ENCODE data around the gene STEAP1B. TPM values are rescaled to one million over a fixed set of nuclear protein-coding genes. Genes with fewer than 3 reads are reported as not detected.
"Not testable (repeated sequence)": the region's sequence is repeated elsewhere in the genome, so short reads cannot be mapped to it uniquely, and the experiment has no call there.

Gene STEAP1B
- total RNA-seq, 2 donors from 2014 or later = 0.32 TPM; not detected in 1

DNA sequence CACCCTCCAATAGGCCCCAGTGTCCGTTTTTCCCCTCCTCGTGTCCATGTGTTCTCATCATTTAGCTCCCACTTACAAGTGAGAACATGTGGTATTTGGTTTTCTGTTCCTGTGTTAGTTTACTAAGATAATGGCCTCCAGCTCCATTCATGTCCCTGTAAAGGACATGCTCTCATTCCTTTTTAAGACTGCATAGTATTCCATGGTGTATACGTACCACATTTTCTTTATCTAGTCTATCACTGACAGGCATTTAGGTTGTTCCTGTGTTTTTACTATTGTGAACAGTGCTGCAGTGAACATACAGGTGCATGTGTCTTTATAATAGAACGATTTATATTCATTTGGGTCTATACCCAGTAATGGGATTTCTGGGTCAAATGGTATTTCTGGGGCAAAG lies 63.4 kb downstream of the STEAP1B start:
- not testable (repeated sequence) for H3K4me1 Mint-ChIP-seq; H3K9me3 Mint-ChIP-seq; H3K4me3 Mint-ChIP-seq; H3K36me3 Mint-ChIP-seq (ENCODE audit: low read depth); H3K27ac Mint-ChIP-seq; ATAC-seq (replicated peaks)
- H3K27me3 Mint-ChIP-seq = peaks cover 15% of the 10 kb centered on the region

DNA sequence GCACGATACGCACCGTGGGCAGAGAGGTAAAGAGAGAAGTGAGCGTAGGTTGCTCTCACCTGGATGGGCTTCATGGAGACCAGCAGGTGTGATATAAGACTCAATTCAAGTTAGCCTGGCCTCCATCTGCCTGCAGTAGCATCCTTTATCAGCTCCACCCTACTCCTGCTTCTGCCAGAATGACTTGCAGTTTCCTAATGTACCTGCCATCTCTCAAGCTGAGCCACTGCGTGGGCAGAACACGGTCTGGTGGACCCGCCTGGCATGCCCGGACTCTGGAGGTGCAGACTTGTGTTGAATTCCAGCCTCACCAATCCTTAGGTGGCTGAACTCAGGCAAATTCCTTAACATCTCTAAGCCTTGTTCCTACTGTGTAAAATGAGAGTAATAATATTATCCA lies 64.3 kb downstream of the STEAP1B start:
- Mint-ChIP-seq H3K36me3 (ENCODE audit: low read depth) (no peaks in the 10 kb centered on the region), H3K4me1 (no peaks in the 10 kb centered on the region), H3K27me3 (peaks cover 10% of the 10 kb centered on the region), H3K9me3 (no peaks in the 10 kb centered on the region), H3K27ac (no peak overlapping the region), H3K4me3 (no peak overlapping the region)
- no peak for ATAC-seq (replicated peaks)

DNA sequence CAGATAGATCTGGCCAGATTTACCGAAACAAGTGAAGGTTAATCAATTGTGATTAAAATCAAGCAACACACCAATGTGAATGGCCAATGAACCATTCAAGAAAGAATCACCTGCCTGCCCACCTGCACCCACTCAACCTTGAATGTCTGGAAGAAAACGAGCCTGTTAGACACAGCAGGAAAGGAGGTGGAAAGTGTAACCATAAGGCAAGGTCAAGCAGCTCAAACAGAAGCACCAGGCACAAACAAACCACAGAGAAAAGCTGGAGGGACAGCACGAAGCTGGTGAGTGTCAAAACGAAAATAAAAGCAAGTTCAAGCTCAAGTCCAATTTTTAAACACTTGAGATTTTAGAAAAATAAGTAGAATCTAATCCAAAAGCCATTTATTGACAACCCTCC lies 64.9 kb downstream of the STEAP1B start:
- Mint-ChIP-seq H3K27me3 (peaks cover 10% of the 10 kb centered on the region), H3K4me3 (no peak overlapping the region), H3K27ac (no peak overlapping the region), H3K36me3 (ENCODE audit: low read depth) (no peaks in the 10 kb centered on the region), H3K9me3 (no peaks in the 10 kb centered on the region), H3K4me1 (no peaks in the 10 kb centered on the region)
- no peak for ATAC-seq (replicated peaks)

DNA sequence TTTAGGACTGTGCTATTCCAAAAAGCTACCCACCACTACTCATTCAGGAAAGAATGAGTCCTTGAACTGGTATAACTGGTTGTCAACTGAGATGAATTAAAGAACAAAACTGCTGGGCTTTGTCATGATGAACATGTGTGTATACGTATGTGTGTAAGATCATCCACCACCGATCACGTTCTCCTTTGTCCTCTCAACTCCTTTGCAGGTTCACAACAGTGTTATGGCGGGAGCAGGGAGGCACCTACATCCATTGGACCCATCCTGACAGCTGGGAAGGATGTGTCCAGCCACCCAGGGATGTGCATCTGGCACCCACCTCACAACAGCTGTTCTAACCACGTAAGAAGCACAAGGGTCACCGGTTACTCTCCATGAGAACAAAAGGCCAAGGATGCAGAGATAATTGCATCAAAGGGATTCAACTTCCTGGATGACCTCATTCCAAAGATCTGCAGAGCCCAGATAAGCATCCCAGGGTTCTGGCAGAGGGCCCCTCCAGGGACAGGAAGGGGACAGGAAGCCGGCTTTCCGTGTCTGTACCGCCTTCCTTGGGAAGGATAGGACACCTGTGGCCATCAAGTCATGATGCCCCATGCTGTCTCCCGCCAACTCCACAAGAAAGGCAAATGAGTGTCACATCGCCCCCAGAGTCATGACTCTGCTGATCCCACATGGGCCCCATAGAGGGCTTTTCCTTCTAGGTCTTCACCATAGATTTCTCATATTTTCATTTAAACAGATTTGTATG lies 66.1 kb downstream of the STEAP1B start:
- ATAC-seq (replicated peaks) = no peak
- Mint-ChIP-seq H3K4me3 (no peak overlapping the region), H3K4me1 (no peaks in the 10 kb centered on the region), H3K9me3 (no peaks in the 10 kb centered on the region), H3K27ac (no peak overlapping the region), H3K36me3 (ENCODE audit: low read depth) (no peaks in the 10 kb centered on the region), H3K27me3 (peaks cover 10% of the 10 kb centered on the region)

DNA sequence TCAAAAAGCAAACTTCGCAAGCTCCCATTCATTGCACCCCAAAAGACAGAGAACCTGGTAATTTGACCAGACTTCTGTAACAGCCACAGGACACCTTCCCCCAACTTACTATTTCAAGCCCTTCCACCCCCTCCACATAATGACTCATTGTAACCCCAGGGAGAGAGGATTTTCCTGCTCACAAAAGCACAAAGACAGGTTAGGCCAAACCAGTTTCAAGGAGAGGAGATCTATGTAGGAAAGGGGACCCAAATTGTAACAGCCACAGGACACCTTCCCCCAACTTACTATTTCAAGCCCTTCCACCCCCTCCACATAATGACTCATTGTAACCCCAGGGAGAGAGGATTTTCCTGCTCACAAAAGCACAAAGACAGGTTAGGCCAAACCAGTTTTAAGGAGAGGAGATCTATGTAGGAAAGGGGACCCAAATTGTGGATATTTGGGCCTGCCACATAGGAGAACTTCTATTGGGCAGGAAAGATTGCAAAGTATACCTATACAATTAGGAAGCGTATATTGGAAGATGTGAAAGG lies 66.8 kb downstream of the STEAP1B start:
- not testable (repeated sequence) for ATAC-seq (replicated peaks); H3K4me3 Mint-ChIP-seq; H3K9me3 Mint-ChIP-seq; H3K27ac Mint-ChIP-seq; H3K36me3 Mint-ChIP-seq (ENCODE audit: low read depth); H3K4me1 Mint-ChIP-seq
- H3K27me3 Mint-ChIP-seq = peaks cover 10% of the 10 kb centered on the region

DNA sequence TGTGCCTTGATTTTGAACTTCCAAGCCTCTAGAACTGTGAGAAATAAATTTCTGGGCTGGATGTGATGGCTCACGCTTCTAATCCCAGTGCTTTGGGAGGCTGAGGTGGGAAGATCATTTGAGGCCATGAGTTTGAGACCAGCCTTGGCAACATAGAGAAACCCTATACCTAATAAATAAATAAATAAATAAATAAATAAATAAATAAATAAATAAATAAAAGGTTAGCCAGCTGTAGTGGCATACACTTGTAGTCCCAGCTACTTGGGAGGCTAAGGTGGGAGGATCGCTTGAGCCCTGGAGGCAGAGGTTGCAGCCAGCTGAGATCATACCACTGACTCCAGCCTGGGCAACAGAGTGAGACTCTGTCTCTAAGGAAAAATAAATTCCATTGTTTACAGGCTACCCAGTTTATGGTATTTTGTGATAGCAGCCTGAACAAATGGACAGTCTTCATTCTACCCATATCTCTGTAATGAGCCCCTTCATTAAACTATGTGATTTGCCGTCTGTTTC lies 67.7 kb downstream of the STEAP1B start:
- Mint-ChIP-seq H3K27me3 (peaks cover 4% of the 10 kb centered on the region), H3K4me3 (no peak overlapping the region), H3K36me3 (ENCODE audit: low read depth) (no peaks in the 10 kb centered on the region), H3K27ac (no peak overlapping the region), H3K4me1 (no peaks in the 10 kb centered on the region), H3K9me3 (no peaks in the 10 kb centered on the region)
- no peak for ATAC-seq (replicated peaks)

DNA sequence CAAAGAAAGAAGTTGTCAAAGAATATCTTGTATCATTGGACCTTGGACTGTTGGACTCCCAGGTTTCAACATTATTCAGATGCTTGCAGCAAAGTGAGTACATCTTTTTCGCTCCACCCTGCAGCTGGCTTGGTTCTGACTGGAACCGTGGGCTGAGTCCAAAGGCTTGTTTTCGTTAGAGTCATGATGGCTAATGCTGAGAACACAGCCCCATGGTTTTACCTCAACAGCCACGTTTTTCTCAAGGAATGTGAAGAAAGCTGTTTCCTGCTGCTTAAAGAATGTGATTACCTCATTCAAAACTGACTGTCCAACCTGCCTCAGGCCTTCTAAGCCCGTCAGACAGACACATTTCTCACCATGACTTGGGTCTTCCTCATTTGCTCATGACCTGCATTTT lies 69.5 kb downstream of the STEAP1B start:
- H3K27me3 Mint-ChIP-seq = no peaks in the 10 kb centered on the region
- H3K9me3 Mint-ChIP-seq = no peaks in the 10 kb centered on the region
- no peaks in the 10 kb centered on the region for H3K4me1 Mint-ChIP-seq
- H3K27ac Mint-ChIP-seq = no peak overlapping the region
- no peak for ATAC-seq (replicated peaks)
- no peaks in the 10 kb centered on the region for H3K36me3 Mint-ChIP-seq (ENCODE audit: low read depth)
- H3K4me3 Mint-ChIP-seq = no peak overlapping the region

DNA sequence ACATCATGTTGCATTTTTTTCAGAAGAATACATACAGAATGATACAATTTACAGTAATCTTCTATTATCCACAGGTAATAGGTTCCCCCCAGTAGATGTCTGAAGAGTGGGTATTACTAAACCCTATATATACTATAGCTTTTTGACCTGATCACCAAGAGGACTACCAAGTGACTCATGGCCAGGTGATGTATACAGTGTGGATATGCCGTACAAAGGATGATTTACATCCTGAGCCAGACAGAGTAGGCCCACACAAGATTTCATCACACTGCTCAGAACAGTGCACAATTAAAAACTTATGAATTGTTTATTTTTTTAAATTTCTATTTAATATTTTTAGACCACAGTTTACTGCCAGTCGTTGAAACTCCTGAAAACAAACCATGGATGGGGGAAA lies 70.6 kb downstream of the STEAP1B start:
- H3K4me3 Mint-ChIP-seq = no peak overlapping the region
- no peak overlapping the region for H3K27ac Mint-ChIP-seq
- H3K9me3 Mint-ChIP-seq = no peaks in the 10 kb centered on the region
- no peak for ATAC-seq (replicated peaks)
- no peaks in the 10 kb centered on the region for H3K27me3 Mint-ChIP-seq
- no peaks in the 10 kb centered on the region for H3K36me3 Mint-ChIP-seq (ENCODE audit: low read depth)
- no peaks in the 10 kb centered on the region for H3K4me1 Mint-ChIP-seq

DNA sequence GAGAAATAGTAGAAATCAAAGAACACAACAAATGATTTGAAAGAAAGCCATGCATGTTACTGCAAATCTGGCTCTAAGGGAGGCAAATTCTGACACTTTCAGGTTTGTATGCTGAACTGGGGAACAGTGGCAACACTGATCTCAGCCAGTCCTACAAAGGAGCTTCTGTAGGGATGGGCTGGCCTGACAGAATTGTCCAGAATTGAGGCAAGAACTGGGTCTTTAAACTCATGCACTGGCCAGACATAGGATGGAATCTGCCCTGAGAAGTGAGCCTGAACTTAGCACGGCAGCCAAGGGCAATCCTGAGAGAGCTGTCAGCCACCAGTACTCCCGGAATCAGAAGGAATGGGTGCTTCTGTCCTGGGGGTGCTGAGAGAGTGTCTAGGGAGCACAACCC lies 72.1 kb downstream of the STEAP1B start:
- Mint-ChIP-seq H3K9me3 (no peaks in the 10 kb centered on the region), H3K4me1 (no peaks in the 10 kb centered on the region), H3K27ac (no peak overlapping the region), H3K27me3 (no peaks in the 10 kb centered on the region), H3K36me3 (ENCODE audit: low read depth) (no peaks in the 10 kb centered on the region), H3K4me3 (no peak overlapping the region)
- no peak for ATAC-seq (replicated peaks)

DNA sequence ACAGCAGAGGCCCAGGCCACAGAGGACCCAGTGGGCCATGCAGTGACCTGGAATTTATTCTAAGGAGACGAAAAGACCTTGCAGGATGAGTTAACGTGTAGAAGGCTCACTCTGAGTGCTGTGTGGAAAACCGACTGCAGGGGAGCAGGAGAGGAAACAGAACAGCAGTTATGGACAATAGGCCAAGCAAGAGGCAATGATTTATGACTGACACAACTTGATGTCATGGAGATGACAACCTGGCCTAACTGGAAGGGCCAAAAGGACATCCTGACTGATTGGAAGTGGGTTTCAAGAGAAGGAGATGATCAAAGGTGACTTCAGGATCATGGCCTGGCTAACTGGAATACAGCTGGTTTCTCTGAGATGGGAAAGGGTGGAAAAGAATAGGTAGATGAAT lies 72.9 kb downstream of the STEAP1B start:
- Mint-ChIP-seq H3K9me3 (no peaks in the 10 kb centered on the region), H3K4me3 (no peak overlapping the region), H3K4me1 (no peaks in the 10 kb centered on the region)

DNA sequence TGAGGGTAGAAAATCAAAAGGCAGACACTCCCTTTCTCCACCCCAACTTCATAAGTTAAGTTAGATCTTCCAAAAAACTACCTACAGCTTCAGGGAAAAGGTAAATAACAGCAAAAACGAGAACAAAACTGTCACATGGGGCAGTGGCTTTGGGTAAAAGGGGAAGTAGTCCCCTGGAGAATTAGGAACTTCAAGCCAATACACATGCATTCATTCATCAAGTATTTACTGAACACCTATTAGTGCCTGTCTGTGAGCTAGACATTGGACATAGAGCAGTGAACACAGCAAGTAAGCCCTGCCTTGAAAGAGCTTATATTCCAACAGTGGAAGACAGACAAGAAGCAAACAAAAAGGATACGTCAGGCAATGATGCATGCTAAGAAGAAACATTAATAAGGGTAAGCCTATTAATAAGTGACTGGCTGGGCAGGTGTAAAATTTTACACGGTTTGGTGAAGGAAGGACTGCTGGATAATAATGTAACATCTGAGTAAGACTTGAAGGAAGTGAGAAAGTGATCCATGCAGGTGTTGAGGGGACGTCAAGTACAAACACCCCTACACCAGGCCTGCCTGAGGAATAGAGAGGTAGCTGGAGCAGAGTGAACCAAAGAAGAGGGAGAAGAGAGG lies 73.4 kb downstream of the STEAP1B start:
- no peak for ATAC-seq (replicated peaks)
- Mint-ChIP-seq H3K4me3 (no peak overlapping the region), H3K36me3 (ENCODE audit: low read depth) (no peaks in the 10 kb centered on the region), H3K9me3 (no peaks in the 10 kb centered on the region), H3K27ac (no peak overlapping the region), H3K4me1 (no peaks in the 10 kb centered on the region), H3K27me3 (no peaks in the 10 kb centered on the region)

More for the DNA sequence above, 72.9 kb downstream of the STEAP1B start:
- no peak for ATAC-seq (replicated peaks)
- Mint-ChIP-seq H3K36me3 (ENCODE audit: low read depth) (no peaks in the 10 kb centered on the region), H3K27me3 (no peaks in the 10 kb centered on the region), H3K27ac (no peak overlapping the region)

DNA sequence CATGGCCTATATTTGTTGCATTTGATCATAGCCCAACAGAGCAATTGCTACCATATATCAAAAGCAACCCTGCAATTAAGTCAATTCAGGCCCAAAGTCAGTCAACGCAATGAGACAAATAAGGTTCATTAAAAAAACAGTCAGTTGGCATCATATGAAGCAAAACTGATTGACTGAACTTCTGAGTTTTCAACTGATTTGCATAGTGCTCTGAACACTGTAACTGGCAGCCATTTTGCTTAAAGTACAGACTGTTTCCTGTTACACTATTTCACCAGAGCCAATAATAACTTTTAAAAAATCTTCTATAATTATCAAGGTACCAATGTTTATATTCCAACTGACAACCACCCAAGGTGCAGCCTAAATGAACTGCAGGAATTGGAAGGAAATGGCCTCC lies 74.6 kb downstream of the STEAP1B start:
- no peaks in the 10 kb centered on the region for H3K9me3 Mint-ChIP-seq
- H3K4me1 Mint-ChIP-seq = no peaks in the 10 kb centered on the region
- H3K4me3 Mint-ChIP-seq = no peak overlapping the region
- no peaks in the 10 kb centered on the region for H3K36me3 Mint-ChIP-seq (ENCODE audit: low read depth)
- H3K27me3 Mint-ChIP-seq = no peaks in the 10 kb centered on the region
- H3K27ac Mint-ChIP-seq = no peak overlapping the region
- ATAC-seq (replicated peaks) = no peak

DNA sequence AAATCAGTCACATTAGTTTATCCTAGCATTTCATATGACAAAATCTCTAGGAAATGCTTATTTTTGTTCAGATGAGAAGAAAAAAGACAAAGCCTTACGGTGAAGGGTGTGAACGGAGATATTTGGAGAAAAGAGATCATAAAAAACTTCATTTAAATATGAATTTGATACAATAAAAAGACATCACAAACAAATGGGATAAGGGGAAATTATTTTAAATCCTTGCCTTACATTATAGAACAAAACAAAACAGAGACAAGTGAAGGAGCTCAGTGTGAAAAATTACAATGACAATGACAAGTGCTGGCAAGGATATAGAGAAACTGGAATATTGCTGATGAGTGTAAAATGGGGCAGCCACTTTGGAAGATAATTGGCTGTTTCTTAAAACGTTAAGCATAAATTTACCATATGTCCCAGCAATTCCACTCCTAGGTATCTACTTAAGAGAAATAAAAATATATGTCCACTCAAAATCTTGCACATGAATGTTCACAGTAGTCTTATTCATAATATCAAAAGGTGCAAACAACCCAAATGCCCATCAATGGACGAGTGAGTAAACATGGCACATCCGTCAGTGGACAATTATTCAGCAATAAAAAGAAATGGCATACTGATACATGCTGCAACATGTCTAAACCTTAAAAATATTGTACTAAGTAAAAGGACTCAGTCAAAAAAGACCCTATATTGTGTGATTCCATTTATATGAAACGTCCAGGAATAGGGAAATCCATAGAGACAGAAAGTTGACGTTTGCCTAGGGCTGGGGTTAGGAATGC lies 77.0 kb downstream of the STEAP1B start:
- H3K9me3 Mint-ChIP-seq = no peaks in the 10 kb centered on the region
- peaks cover 6% of the 10 kb centered on the region for H3K27me3 Mint-ChIP-seq
- no peak for ATAC-seq (replicated peaks)
- H3K4me1 Mint-ChIP-seq = no peaks in the 10 kb centered on the region
- H3K27ac Mint-ChIP-seq = no peak overlapping the region
- H3K4me3 Mint-ChIP-seq = no peak overlapping the region
- H3K36me3 Mint-ChIP-seq (ENCODE audit: low read depth) = no peaks in the 10 kb centered on the region

DNA sequence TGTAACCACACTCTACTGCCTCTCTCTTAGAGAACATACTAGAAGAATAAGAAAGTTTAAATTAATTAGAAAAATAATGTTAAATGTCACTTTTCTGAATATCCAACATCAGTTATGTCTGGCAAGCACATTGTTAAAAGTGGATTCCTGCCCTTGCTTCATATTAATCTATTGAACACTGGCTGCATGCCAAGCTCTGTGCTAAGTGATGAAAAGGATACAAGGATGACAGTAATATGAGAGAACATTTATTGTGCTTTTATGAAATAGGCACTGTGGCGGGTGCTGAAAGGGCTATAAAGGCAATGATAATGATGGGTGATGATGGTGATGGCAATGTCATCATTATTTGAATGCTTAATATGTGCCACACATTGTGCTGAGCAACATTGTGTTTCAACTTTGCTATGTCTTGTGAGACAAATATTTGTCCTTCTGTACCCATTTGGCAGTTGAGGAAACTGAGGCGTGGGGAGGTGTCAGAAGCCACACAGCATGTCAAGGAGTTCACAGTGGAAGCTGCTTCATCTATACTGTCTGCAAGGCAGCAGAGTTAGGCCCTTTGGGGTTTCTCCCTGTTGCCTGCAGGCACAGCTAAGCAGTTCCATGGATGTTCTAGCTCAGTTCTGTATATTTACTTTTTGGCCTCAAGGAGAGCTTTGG lies 78.9 kb downstream of the STEAP1B start:
- Mint-ChIP-seq H3K9me3 (no peaks in the 10 kb centered on the region), H3K4me1 (no peaks in the 10 kb centered on the region), H3K27ac (no peak overlapping the region), H3K27me3 (peaks cover 12% of the 10 kb centered on the region), H3K4me3 (no peak overlapping the region), H3K36me3 (ENCODE audit: low read depth) (no peaks in the 10 kb centered on the region)
- ATAC-seq (replicated peaks) = no peak

Data from activated T-helper 17 cell treated with anti-CD3 and anti-CD28 coated beads, Interleukin-2, amount 50 U/mL, for 72 hours (primary cell).